Hematopoietic multipotent progenitor cell treated with erythropoietin and hydrocortisone succinate and interleukin-3 and kit ligand, for 17 days (in vitro differentiated cells): ENCODE data around the gene DYNLT1.
"Not testable (repeated sequence)": the region's sequence is repeated elsewhere in the genome, so short reads cannot be mapped to it uniquely, and the experiment has no call there.

Experiments
- DNase-seq: peaks from one replicate; pipeline ENCODE4 v3.0.0-alpha.2; 2015; ENCODE audit warnings: low spot score

DYNLT1 gene

DNA sequence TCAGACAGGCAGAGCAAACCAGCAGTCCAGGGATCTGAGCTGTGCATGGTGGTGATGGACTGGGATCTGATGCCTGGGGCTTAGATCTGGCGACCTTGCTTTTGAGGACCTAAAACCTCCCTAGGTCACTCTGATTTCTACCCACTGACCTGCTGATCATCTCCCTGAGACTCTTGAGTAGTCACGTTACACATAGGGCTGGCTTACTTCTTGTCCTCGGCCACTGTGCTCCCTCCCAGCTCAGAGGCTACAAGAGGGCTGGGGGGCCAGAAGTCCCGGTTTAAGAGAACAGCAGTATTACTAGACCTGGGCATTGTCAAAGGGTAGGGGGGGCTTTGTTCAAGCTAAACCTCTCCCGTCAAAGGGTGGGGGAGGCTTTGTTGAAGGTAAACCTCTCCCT is 5.5 kb downstream of the DYNLT1 start:
- DNase-seq = no peak

DNA sequence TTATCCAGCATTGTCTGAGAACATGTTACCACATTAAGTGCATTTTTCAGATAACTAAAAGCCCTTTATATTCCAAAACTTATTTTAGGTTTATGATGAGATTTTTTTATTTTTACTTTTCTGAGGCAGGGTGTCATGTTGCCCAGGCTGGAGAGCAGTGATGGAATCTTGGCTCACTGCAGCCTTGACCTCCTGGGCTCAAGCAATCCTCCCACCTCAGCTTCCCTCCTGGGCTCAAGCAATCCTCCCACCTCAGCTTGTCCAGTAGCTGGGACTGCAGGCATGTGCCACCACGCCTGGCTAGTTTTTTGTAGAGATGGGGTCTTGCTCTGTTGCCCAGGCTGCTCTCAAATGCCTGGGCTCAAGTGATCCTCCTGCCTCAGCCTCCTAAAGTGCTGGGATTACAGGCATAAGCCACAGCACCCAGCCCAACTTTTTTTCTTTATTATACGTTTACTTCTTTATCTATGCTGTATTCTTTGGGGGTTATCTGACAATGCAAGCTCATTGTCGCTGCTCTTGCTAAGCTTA is 6.2 kb downstream of the DYNLT1 start:
- DNase-seq = no peak

DNA sequence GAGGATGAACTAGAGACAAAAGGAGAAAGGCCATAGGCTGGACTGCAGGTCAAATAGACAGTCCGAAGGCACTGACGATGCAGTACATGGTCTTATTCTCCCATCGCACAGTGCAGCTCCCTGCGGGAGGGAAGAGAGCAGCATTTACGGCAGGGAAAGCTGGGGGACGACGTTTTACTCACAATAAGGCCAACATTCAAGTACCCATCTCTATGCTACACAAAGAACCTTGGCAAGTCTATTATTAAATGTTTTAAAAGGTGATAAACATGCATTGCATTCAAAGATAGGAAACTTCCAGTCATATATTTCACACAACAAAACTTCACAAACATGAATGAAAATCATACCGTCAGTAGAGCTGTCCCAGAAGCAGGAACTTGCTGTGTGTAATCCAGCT is 7.8 kb downstream of the DYNLT1 start:
- DNase-seq = no peak

DNA sequence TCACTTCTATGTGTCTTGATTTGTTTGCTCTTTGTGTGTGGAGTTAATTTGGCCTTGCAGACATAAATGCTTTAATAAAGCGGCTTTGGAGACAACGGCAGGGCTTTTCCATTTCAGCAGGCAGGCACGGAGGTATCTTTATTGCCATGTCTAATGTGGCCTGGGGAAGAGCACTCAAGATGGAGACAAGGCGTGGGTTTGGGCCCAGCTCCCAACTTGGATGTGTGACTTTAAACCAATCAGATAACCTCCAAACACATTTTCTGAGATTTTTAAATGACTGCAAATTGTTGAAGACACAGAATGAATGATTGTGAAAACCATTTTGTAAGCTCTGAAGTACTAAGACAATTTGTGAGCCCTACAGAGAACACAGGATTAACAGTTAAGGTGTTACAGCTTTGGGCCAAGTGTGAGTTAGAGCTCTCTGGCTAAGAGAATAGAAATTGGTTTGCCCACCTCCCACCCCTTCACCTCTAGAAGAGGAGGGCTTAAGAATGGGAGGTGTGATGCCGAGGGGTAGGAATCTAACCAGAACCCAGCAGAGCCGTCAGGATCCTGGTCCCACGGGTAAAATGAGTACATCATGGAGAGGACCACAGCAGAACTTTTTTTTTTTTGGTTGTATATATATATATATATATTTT is 9.0 kb downstream of the DYNLT1 start:
- no peak for DNase-seq

DNA sequence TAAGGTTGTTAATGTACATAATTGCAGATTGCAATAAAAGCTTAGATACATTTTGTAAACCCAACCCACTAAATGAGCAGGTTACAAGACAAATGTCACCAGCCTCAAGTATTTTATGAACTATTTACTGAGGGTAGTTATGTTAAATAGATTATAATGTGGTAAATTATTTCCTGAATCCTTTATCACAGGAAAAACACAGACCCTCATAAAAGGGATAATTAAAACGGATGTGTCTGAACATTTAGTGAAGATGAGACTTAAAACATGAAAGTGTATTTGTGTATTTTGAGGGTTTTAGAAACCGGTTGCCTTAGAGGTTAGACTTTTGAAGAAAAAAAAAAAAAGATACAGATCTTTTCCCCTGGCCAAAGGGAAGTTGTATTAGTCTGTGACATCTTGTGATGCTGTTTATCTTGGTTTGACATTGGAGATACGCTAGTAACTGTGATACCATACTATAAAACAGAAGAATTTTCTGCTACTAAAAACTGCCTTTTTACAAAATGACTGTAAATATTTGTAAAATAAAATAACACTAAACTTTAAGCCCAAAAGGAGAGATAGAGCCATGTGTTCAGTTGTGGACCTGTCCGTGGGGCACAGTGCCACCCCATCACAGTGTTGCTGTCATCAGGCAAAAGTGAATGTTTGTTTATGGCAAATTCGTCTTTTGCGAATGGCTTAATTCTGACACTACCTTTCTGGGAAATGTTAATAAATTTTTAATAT is 9.7 kb downstream of the DYNLT1 start:
- no peak for DNase-seq

DNA sequence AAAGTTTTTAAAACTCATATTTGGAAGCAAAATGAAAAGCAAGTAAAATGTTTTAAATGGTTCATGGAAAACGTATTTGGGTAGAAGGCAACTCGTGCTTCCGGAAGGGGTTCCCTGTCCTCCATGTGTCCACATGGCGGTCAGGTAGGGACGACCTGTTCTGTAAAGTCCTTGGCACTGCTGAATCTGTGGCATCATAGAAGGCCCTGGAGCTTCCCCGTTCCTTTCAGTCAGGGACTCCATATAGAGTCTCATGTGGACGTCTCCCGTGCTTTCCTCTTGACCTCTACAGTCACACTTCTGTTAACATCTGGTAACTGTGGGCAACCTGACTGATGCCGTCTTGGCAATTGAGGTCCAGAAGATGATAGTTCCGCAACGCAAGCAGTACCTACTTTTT is 11.4 kb downstream of the DYNLT1 start:
- DNase-seq = no peak

DNA sequence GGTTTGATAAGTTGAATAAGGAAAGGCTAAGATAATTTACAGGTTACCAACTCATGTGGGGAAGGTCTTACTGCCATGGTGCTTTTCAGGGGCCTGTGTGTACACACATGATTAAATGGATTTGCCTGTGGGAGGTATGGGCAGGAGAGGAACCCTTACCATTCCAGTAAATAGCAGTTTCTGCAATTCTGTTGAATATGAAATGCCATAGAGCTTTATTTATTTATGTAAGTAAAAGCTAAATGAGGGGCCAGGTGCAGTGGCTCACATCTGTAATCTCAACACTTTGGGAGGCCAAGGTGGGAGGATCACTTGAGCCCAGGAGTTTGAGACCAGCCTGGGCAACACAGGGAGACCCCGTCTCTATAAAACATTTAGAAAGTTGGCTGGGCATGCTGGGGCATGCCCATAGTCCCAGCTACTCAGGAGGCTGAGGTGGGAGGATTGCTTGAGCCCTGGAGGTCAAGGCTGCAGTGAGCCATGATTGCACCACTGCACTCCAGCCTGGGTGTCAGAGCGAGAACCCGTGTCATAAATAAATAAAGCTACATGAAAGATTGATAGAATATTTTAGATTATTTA is 11.9 kb downstream of the DYNLT1 start:
- DNase-seq = not testable (repeated sequence)

DNA sequence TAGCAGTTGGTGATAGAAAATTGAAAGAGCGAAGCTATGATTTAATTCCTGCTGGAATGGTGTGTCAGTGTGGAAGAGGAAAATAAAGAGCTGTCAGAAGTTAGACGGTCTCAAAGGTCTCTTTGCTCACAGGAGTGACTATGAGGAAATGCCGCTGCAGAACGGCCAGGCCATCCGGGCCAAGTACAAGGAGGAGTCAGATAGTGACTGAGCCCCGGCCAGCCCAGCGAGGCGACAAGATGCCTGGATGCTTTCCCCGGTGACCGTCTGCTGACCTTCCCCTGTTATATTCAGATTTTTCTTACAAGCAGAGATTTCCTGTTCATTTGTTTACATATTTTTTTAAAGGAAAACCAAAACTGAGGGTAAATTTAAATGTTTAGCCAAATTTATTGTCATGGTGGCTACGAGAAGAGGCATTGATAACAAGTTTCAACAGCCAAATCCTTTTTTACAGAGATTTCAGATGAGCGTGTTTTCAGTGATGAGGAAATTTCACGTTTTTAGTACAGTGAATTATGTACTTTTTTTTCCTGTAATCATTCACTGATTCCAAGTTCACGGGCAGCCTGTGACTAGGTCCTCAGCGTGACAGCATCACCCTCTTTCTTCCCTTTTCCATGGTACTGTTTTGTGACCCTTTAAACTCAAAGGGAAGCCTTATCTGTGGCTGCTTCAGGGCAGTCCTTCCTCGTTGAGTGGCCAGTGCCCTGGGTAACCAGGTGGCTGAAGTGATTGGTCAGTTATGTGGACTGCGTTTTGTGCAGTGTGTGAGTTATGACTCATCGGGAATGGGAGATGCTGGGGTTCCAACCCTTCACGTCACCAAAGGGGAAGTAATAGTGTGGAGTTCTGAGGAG is 12.6 kb downstream of the DYNLT1 start:
- no peak for DNase-seq

DNA sequence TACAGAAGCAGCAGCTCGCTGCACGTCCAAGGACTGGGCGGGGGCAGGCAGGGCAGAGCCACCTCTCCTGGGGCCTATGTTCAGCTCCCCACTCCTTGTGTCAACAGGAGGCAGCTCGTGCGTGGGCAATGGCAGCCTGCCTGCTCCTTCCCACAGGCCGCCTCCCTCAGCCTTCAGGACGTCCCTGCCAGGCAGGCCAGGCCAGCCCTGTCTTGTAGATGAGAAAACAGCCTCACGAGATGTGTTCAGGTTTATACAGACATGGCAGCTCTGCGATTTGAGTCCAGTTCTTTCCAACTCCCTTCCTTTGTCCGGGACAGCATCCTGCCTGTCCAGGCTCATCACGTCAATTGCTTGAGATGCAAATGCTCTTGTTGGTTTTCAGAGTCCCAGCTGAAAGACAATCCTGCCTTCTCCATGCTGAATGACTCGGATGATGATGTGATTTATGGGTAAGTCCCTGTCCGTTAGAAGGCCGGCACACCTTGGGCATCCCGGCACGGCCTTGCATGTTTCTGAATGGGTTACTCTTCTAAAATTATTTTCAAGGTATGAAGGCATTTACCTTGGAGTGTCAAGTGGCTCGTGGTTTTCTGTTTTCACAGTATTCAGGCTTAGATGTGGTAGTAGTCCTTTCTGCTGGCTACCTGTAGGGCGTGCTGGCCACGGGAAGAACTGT is 13.5 kb downstream of the DYNLT1 start:
- DNase-seq = no peak

DNA sequence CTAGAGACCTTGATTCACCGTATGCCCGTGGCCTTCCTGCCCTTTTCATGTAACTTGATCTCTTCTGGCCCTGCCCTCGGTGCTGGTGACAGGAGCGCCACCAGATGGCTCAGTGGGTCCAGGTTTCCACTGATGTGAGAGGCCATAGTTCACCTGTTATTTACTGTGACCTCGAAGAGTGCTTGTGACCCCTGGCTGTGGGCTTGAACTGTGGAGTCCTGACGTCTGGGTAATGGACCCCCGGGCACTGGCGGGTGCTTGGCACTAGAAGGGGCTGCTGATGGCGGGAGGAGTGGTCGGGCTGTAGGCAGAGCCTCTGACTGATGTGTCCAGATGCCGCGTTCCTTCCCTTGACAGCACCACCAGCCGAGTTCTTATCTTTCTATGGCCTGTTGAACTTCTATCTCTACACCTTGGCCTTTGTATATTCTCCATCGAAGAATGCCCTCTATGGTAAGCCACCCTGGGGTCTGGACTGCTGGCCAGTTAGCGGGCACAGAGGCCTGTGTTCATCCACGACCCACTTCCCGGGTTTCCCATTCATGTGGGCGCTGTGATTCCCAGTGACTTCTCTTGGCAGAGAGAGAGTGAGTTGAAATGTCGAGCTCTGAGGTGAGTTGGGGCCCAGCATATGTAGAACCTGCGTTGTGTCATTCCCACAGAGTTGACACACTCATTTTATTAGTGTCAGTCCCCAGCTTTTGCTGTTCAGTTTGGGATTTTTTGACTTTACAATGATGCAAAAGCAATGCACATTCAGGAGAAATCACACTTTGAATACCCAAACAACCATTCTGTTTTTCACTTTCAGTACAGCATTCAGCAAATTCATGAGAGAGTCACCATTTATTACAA is 14.9 kb downstream of the DYNLT1 start:
- no peak for DNase-seq

DNA sequence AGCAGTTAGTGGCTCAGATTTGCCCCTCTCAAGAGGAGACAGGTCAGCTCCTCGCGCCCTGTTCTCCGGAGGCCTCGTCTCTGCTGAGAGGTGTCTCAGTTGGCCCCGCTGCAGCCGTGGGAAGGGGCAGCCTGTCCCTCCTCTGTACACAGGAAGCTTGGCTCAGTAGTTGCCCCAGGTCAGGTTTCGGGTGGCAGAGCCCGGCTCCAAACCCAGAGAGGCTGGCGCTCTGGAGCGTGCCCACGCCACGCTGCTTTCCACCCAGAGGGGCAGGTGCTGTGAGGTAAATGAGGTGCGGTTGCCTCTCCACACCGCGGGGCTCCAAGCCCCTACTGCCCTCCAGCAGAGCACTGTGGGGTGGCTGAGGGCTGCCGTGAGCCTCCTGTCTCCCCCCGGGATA is 16.0 kb downstream of the DYNLT1 start:
- no peak for DNase-seq

DNA sequence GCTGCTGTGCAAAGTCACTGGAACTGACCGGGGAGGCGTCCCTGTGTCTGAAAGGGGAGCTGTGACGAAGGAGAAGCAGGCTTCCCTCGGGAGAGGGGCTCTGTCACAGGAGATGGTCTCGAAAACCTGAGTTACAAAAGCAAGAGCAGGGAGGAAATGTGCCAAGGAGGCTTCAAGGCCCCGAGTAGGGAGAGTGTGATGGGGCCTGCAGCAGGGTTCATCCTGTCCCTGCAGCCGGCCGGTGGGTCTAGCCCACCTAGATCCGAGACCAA is 16.7 kb downstream of the DYNLT1 start:
- DNase-seq = no peak

DNA sequence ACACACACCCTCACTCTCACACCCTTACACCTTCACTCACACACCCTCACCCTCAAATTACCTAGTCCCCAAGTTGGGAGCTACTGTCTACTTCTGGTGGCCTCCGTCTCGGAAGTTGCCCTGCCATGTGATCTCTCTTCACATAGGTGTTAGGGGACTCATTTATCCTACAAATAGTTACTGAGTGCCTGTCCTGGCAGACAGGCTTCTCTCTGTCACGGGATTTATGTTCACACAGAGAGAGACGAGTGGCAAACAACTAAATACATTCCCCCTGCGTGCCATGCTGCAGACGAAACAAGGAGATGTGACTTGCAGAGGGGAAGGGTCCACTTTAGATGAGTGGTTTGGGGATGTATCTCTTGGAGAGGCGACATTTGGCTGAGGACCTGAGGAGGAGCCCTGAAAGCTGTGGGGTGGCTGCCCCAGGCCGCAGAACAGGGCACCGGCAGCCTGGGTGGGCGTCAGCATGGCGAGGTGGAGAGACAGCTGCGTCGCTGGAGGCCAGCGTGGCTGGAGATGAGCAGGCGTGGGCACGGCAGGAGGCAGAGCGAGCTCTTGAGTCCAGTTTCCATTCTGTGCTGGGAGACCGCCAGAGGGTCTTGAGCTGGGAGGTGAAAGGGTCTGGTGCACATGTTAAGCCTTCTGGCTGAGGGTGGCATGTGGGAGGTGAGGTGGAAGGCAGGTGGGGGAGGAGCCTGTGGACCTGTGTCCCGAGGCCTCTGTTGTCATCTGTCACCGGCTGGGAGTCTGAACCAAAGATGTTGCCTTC is 17.2 kb downstream of the DYNLT1 start:
- DNase-seq = no peak

DNA sequence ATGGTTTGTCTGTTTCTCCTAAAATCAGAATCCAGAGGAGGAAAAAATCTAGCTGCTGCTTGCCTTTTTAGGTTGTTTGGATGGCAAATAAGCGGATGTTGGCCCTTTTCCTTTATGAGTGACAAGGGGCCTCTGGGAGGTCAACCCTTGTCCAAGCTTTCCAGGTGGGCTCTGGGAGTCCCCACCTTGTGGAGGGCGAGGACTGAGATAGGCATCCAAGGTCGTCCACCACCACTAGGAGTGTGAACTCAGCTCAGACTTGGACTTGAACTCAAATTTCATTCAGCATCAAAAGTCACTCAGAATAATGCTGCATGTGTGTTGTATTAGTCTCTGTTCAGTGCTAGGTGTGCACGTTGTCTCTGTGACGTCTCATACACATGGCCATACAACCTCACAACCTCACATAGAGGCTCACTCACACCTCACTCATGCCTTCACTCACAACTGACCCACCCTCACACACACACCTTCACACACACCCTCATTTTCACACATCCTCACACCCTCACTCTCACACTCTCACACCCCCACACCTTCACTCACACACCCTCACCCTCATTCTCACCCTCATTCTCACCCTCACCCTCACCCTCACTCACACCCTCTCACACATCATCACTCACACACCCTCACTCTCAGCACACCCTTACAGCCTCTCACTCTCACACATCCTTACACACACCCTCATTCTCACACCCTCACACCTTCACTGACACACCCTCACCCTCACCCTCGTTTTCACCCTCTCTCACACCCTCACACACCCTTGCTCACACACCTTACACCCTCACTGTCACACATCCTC is 18.0 kb downstream of the DYNLT1 start:
- no peak for DNase-seq

DNA sequence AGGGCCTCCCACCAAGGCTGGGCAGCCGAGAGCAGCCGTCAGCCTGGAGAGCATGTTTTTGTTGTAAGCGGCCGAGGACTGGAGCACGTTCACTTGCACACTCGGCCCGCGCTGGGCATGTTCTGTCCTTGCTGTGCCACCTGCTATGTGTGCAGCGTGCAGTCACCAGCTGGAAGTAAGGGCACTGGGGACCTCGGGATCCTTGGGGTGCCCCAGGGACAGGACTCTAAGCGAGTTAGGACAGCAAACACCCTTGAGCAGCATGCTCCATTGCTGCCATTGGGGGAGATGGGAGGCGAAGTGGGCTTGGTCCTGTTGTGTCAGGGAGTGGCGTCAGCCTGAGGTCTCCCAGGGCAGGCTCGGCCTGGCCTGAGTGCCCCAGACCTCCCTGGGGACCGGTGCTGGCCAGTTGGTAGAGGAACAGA is 18.6 kb downstream of the DYNLT1 start:
- DNase-seq = no peak

DNA sequence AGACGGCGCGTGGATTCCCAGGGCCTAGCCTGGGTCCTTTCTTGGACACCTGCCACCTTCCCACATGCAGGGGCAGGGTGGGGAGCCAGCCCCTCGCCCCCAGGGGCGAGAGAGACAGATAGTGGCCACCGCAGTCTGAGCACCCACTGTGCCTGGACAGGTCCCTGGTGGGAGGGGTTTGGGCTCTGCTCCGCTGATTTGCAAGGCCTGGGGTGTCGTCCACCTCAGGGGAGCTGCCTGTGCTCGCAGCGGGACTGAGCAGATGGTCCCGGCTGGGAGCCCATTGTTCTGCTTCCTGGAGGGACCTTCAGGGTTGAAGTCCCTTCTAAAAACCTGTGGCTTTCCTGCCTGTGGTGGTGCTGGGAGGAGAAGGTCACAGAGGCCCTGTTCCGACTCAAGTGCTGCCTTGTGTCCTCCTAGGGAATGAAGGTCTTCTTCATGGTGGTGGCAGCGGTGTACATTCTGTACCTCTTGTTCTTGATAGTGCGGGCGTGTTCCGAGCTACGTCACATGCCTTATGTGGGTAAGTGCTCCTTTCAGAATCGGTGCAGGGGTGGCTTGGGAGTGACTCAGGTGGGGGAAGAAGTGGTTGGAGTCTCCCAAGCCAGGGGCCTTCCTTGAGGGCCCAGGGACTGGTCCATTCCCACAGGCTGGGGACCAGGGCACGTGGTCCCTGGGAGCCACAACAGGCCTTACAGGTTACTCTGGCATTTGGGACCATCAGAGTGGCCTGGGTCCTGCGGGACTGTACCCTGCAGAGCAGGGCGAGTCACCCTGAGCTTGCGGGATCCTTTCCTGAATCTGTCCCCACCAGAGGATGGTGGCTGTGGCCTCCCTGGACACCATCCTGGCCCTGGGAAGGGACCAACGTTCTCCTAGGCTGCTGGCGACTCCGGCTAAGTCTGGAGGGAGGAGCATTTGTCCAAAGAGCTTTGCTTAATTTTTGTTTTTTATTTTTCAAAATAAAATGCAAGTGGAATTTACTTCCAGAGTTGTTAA is 19.6 kb downstream of the DYNLT1 start:
- DNase-seq = no peak

DNA sequence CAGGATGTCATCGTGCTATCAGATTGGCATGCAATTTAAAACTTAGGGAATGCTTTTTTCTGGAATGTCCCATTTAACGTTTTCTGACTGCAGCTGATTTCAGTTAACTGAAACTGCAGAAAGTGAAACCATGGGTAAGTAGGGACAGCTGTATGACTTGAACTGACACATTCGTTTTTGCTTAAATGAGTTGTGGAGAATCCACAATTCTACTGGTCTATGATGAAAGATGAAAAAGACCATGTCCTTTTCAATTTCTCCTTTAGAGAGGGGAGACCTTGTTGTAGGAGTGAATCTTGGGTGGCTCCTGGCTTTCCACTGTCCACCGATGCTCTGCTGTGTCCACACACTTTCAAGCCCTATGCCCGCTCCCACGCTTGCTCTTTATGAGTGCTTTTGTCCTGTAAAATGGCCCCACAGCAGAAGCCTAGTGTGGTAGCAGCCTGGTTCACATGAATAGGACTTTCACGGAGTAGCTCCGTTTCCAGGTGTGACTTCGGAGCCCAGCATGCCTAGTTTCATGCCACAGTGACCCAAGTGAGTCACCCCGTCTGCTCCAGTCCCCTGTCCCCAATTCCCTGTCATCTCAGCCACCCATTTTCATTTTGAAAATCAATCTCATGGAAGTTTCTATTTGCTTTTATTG is 21.9 kb downstream of the DYNLT1 start:
- no peak for DNase-seq
